IMR-90 (cell line): ENCODE data around the gene KCNJ4. TPM values are rescaled to one million over a fixed set of nuclear protein-coding genes. Genes with fewer than 3 reads are reported as not detected.
"Not testable (repeated sequence)": the region's sequence is repeated elsewhere in the genome, so short reads cannot be mapped to it uniquely, and the experiment has no call there.

Experiments
- ATAC-seq: fragments of 200-7000 bp; cut with Tn5 transposase; 2 replicates; pipeline ENCODE4 v1.9.1; 2020; ENCODE audit warnings: low read depth, mild to moderate bottlenecking, moderate library complexity
- BruUV-seq: library from RNA; stranded (reverse); fragments of 400-500 nt; replicated peaks from 2 replicates; lab custom pipeline; 2021; lab: Mats Ljungman, UMichigan
- CTCF ChIA-PET: fragments of 300-600 bp; formaldehyde crosslinking; extraction: SDS; loops from one replicate; lab custom pipeline; 2021; ENCODE audit warnings: antibody characterized with exemption; lab: Yijun Ruan, JAX
- POLR2A ChIA-PET: fragments of 300-600 bp; sonication (Branson Sonifier 250); formaldehyde crosslinking; loops from one replicate; lab custom pipeline; 2022; ENCODE audit warnings: antibody characterized with exemption; ENCODE audit not compliant: unreplicated experiment; lab: Charles Lee
- DNase-seq: peaks from one replicate; pipeline ENCODE4 v3.0.0; 2013
- H2AFZ ChIP-seq: replicated peaks from 2 replicates; pipeline ENCODE3; 2013; ENCODE audit warnings: low read length, mild to moderate bottlenecking; ENCODE audit not compliant: poor library complexity
- H2AK5ac ChIP-seq: 2 replicates; pipeline ENCODE4 v1.6.1; 2013; ENCODE audit warnings: low read depth, low read length, inconsistent platforms
- H2AK9ac ChIP-seq: replicated peaks from 2 replicates; pipeline ENCODE3; 2013; ENCODE audit warnings: mild to moderate bottlenecking, low read depth, low read length, moderate library complexity; ENCODE audit not compliant: poor library complexity
- H2BK120ac ChIP-seq: 2 replicates; pipeline ENCODE4 v1.6.1; 2013; ENCODE audit warnings: low read depth, low read length, inconsistent platforms
- H2BK15ac ChIP-seq: 3 replicates; pipeline ENCODE4 v1.6.1; 2013; ENCODE audit warnings: low read depth, low read length, inconsistent platforms
- H2BK20ac ChIP-seq: 2 replicates; pipeline ENCODE4 v1.6.1; 2013; ENCODE audit warnings: low read depth, mild to moderate bottlenecking, inconsistent platforms, low read length, moderate library complexity
- H2BK5ac ChIP-seq: 2 replicates; pipeline ENCODE4 v1.6.1; 2013; ENCODE audit warnings: mild to moderate bottlenecking, low read depth, low read length, inconsistent platforms; ENCODE audit not compliant: poor library complexity, severe bottlenecking
- H3K14ac ChIP-seq: replicated peaks from 2 replicates; pipeline ENCODE4 v1.6.1; 2013; ENCODE audit warnings: low read depth, low read length, inconsistent platforms
- H3K18ac ChIP-seq: 2 replicates; pipeline ENCODE4 v1.6.1; 2013; ENCODE audit warnings: low read depth, low read length, control low read depth
- H3K23ac ChIP-seq: 2 replicates; pipeline ENCODE4 v1.6.1; 2013; ENCODE audit warnings: low read depth, low read length, inconsistent platforms
- H3K27ac ChIP-seq: 2 replicates; pipeline ENCODE4 v1.5.1; 2013; ENCODE audit warnings: mild to moderate bottlenecking, control low read depth, low read length; ENCODE audit not compliant: insufficient read depth
- H3K27me3 ChIP-seq: 2 replicates; pipeline ENCODE4 v1.6.1; 2013; ENCODE audit warnings: low read length; ENCODE audit not compliant: control insufficient read depth, insufficient read depth
- H3K36me3 ChIP-seq: 2 replicates; pipeline ENCODE4 v1.6.1; 2013; ENCODE audit warnings: low read length, mixed read lengths; ENCODE audit not compliant: control insufficient read depth, insufficient read depth
- H3K4ac ChIP-seq: 2 replicates; pipeline ENCODE4 v1.6.1; 2013; ENCODE audit warnings: low read depth, low read length, inconsistent platforms
- H3K4me1 ChIP-seq: 2 replicates; pipeline ENCODE4 v1.6.1; 2013; ENCODE audit warnings: low read length, mixed read lengths; ENCODE audit not compliant: control insufficient read depth, insufficient read depth
- H3K4me2 ChIP-seq: 2 replicates; pipeline ENCODE4 v1.6.1; 2013; ENCODE audit warnings: low read depth, mild to moderate bottlenecking, control low read depth, low read length, moderate library complexity
- H3K4me3 ChIP-seq: 2 replicates; pipeline ENCODE4 v1.5.1; 2013; ENCODE audit warnings: low read depth, mild to moderate bottlenecking, control low read depth, low read length, moderate library complexity; ENCODE audit not compliant: insufficient read depth
- H3K56ac ChIP-seq: 2 replicates; pipeline ENCODE4 v1.6.1; 2013; ENCODE audit warnings: low read length, inconsistent platforms; ENCODE audit not compliant: insufficient read depth; ENCODE audit errors: extremely low read depth
- H3K79me1 ChIP-seq, 2 experiments: 2 replicates each; pipeline ENCODE4 v1.6.1; 2013; ENCODE audit warnings: low read length in 2 of 2, inconsistent platforms in 1 of 2, low read depth in 1 of 2
- H3K9ac ChIP-seq: 2 replicates; pipeline ENCODE4 v1.6.1; 2013; ENCODE audit warnings: low read depth, low read length, control low read depth
- H3K9me1 ChIP-seq: 2 replicates; pipeline ENCODE4 v1.6.1; 2013; ENCODE audit warnings: low read length, inconsistent platforms; ENCODE audit not compliant: insufficient read depth
- H3K9me3 ChIP-seq: 2 replicates; pipeline ENCODE4 v1.6.1; 2013; ENCODE audit warnings: low read length; ENCODE audit not compliant: control insufficient read depth, insufficient read depth
- H4K20me1 ChIP-seq: 2 replicates; pipeline ENCODE4 v1.6.1; 2013; ENCODE audit warnings: low read length, inconsistent platforms; ENCODE audit not compliant: insufficient read depth
- H4K5ac ChIP-seq: 2 replicates; pipeline ENCODE4 v1.6.1; 2013; ENCODE audit warnings: mild to moderate bottlenecking, low read depth, low read length, control low read depth
- H4K8ac ChIP-seq, 2 experiments: 2 replicates each; pipeline ENCODE4 v1.6.1; 2013; ENCODE audit warnings: low read depth in 2 of 2, low read length in 2 of 2, control low read depth in 1 of 2, inconsistent platforms in 1 of 2
- H4K91ac ChIP-seq: 2 replicates; pipeline ENCODE4 v1.6.1; 2013; ENCODE audit warnings: low read depth, low read length, inconsistent platforms; ENCODE audit not compliant: insufficient read depth
- WGBS, 2 experiments: methylation state at CpG; one replicate each; pipeline versions ENCODE4 v1.1.5 to v1.1.7; 2013; ENCODE audit warnings: missing lambda C conversion rate in 2 of 2; ENCODE audit not compliant: insufficient read length in 1 of 2; ENCODE audit errors: extremely low coverage in 2 of 2; 5-methylcytosine and 5-hydroxymethylcytosine counted together
- dilution Hi-C: fragments of 300-500 bp; cut with HindIII; formaldehyde crosslinking; loops from one replicate; pipeline ENCODE4 v1.14.3; 2018; ENCODE audit warnings: low sequenced_read_pairs; ENCODE audit not compliant: unreplicated experiment
- in situ Hi-C: fragments of 300-500 bp; cut with MboI; formaldehyde crosslinking; loops from 3 replicates; pipeline ENCODE4 v1.14.3; 2019; ENCODE audit warnings: low sequenced_read_pairs, inconsistent platforms, mixed read lengths
- intact Hi-C: fragments of 100-400 bp; cut with micrococcal nuclease; formaldehyde crosslinking; loops from 2 replicates; pipeline ENCODE4 v1.10.0; 2022
- polyA plus RNA-seq, 3 experiments: library from polyadenylated mRNA; depleted of rRNA; stranded (reverse); fragments of >200 nt; gene quantifications; 2 replicates each; pipeline ENCODE4 v1.2.3, GENCODE V29; 2012; ENCODE audit warnings: low replicate concordance in 1 of 3
- total RNA-seq: library from RNA; depleted of rRNA; stranded (reverse); fragments of >200 nt; gene quantifications from 2 replicates; pipeline ENCODE4 v1.2.3, GENCODE V29; 2012

Gene KCNJ4
- total and polyA plus RNA-seq, 2 of the 4 experiments (the other 2 are of a cell fraction) = not detected

GRCh38 chr22:38398181-38398608, 56.8 kb downstream of the KCNJ4 start:
- CTCF ChIA-PET, H3K14ac ChIP-seq, H2AK5ac ChIP-seq, H4K20me1 ChIP-seq, H3K4ac ChIP-seq, BruUV-seq, H4K5ac ChIP-seq, H3K9me3 ChIP-seq, H2BK15ac ChIP-seq, dilution Hi-C loops, intact Hi-C loops, H2BK120ac ChIP-seq, H4K8ac ChIP-seq, H2BK20ac ChIP-seq, H3K4me1 ChIP-seq, H3K9me1 ChIP-seq, in situ Hi-C loops, H3K18ac ChIP-seq, H3K56ac ChIP-seq, H3K23ac ChIP-seq, H4K91ac ChIP-seq, H3K36me3 ChIP-seq: not testable (repeated sequence)
- Histone ChIP-seq H3K9ac (peak overlapping the region; percentile 90), H3K4me2 (peak overlapping the region; percentile 19; the same call in 1 of the 2 replicates), H2AK9ac (peak overlapping the region; percentile 90), H3K4me3 (peak overlapping the region; percentile 53), H2AFZ (peak overlapping the region; percentile 86), H2BK5ac (peak overlapping the region; percentile 64), H3K79me1 (peaks cover 0 to 17% of the 10 kb centered on the region in 2 experiments; a peak in 2 of 4 replicates), H3K27me3 (peaks cover 15% of the 10 kb centered on the region), H3K27ac (peak overlapping the region; percentile 88)
- DNase-seq (peak; percentile 17), ATAC-seq (peak; percentile 81)
- 0% methylated on average over 5 of the region's 48 CpGs; no CpG with 5 or more reads in 1 of the 2 experiments for WGBS, 2 experiments
- POLR2A ChIA-PET = interaction anchor here (0.6 kb wide), 2 partner anchors 66 to 964 kb away, joined by 3 to 7 read pairs; no protein-coding TSS in a partner anchor
